Thyroid gland (tissue), 4 donors: ENCODE data around the gene PROC. TPM values are rescaled to one million over a fixed set of nuclear protein-coding genes. Genes with fewer than 3 reads are reported as not detected.

Experiments used
- DNase-seq, 2 donors: peaks; one replicate each; pipeline ENCODE4 v3.0.0-alpha.2; 2019
- H3K27ac ChIP-seq, 3 donors: fragments of 200-600 bp; sonication (generic); 1 replicate in 2 of 3; 2 replicates in 1 of 3; pipeline ENCODE4 v1.5.1; 2016 to 2019; ENCODE audit warnings: mild to moderate bottlenecking in 1 of 3, moderate library complexity in 1 of 3
- H3K27me3 ChIP-seq: fragments of 200-600 bp; sonication (generic); one replicate; pipeline ENCODE4 v1.5.1; 2019
- H3K36me3 ChIP-seq, 2 donors: fragments of 200-600 bp; sonication (generic); one replicate each; pipeline ENCODE4 v1.5.1; 2016 to 2019
- H3K4me1 ChIP-seq, 2 donors: fragments of 200-600 bp; sonication (generic); one replicate each; pipeline ENCODE4 v1.5.1; 2017 to 2019
- H3K4me3 ChIP-seq, 3 donors: fragments of 200-600 bp; sonication (generic); replicated peaks in 1 of 3; 1 replicate in 2 of 3; 2 replicates in 1 of 3; pipeline ENCODE4 v1.5.1; 2016; ENCODE audit warnings: mild to moderate bottlenecking in 1 of 3
- H3K9me3 ChIP-seq: fragments of 200-600 bp; sonication (generic); one replicate; pipeline ENCODE4 v1.5.1; 2017
- CTCF ChIP-seq, 6 experiments: fragments of 200-600 bp in 3 of 6; fragments of 450-650 bp in 3 of 6; sonication (generic) in 3 of 6; IDR thresholded peaks; one replicate each; pipeline ENCODE4 v1.5.1; 2016 to 2019; ENCODE audit warnings: antibody characterized with exemption in 6 of 6, mild to moderate bottlenecking in 2 of 6, inconsistent platforms in 1 of 6, moderate library complexity in 1 of 6
- POLR2A ChIP-seq, 2 donors: fragments of 450-650 bp; IDR thresholded peaks; one replicate each; pipeline ENCODE4 v1.6.1; 2017; ENCODE audit warnings: antibody characterized with exemption in 2 of 2, mild to moderate bottlenecking in 2 of 2, moderate library complexity in 1 of 2
- WGBS, 2 donors: methylation state at CpG; one replicate each; pipeline ENCODE4 v1.1.5; 2017; 5-methylcytosine and 5-hydroxymethylcytosine counted together
- intact Hi-C: fragments of 100-400 bp; cut with DNase I; formaldehyde crosslinking; loops from one replicate; pipeline ENCODE4 v1.15.1; 2023
- total RNA-seq, 4 donors: library from RNA; depleted of rRNA; stranded (reverse); fragments of >200 nt; gene quantifications; one replicate each; pipeline ENCODE4 v1.2.3, GENCODE V29; 2016

Gene PROC
- total RNA-seq, 4 donors from 2014 or later = not detected

- intact Hi-C loops = no loop called here
Measured at GRCh38 chr2:127453392-127454171, 35.4 kb downstream of the PROC start.

GRCh38 chr2:127454595-127455565 is 36.7 kb downstream of the PROC start:
- TF ChIP-seq POLR2A (IDR thresholded peaks at IDR 0.05) (no peak), CTCF (IDR thresholded peaks at IDR 0.05) (no peak)
- Histone ChIP-seq H3K27ac (no peak overlapping the region), H3K4me3 (no peak overlapping the region), H3K36me3 (no peaks in the 10 kb centered on the region), H3K27me3 (no peaks in the 10 kb centered on the region), H3K4me1 (no peaks in the 10 kb centered on the region), H3K9me3 (no peaks in the 10 kb centered on the region)
- intact Hi-C loops = no loop called here
- DNase-seq = no peak
- 90 to 92% methylated on average over 19 of the region's 19 CpGs for WGBS, 2 donors

More at GRCh38 chr2:127453392-127454171, 35.4 kb downstream of the PROC start:
- Histone ChIP-seq H3K27me3 (no peaks in the 10 kb centered on the region), H3K9me3 (no peaks in the 10 kb centered on the region), H3K4me1 (no peaks in the 10 kb centered on the region), H3K27ac (no peak overlapping the region), H3K4me3 (no peak overlapping the region), H3K36me3 (no peaks in the 10 kb centered on the region)
- no peak for DNase-seq
- WGBS, 2 donors = 84 to 87% methylated on average over 8 of the region's 8 CpGs
- TF ChIP-seq POLR2A (IDR thresholded peaks at IDR 0.05) (no peak), CTCF (IDR thresholded peaks at IDR 0.05) (no peak)

DNA sequence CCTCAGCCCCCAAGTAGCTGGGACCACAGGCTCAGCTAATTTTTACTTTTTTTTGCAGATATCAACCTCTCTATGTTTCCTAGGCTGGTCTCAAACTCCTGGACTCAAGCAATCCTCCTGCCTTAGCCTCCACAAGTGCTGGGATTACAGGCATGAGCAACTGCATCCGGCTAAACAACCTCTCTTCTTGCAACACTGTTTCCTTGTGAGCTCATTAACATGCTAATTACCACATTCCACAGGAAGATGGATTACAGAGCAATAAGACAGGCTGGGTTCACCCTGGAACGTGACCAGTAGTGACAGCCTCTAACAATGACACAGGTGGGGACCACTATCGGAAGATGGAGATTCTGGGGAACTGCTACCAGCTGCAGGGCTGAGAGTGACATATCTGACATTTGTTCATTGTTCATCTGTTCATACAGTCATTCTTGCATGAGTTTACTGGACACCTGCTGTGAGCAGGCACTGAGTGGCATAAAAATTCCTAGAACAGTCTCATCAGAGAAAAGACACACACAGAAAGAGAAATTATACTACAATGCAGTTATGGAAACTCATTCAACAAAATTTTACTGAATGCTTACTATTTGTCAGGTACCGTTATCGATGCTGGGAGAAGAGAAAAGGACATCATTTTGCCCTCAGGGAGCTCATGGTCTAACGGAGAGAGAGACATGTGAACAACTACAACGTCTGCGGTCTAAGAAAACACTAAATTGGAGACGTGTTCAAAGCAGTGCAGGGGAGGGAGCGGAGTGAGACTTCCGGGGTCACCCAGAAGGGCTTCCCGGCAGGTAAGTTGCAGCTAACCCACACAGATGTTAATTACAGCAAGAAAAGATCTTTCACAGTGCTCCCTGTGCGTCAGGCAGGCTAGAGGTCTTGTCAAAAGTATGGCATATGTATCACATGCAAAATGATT is 37.6 kb downstream of the PROC start:
- no peak for DNase-seq
- H3K27ac ChIP-seq = no peak overlapping the region
- no peaks in the 10 kb centered on the region for H3K36me3 ChIP-seq
- no peaks in the 10 kb centered on the region for H3K9me3 ChIP-seq
- no peak for TF ChIP-seq POLR2A (IDR thresholded peaks at IDR 0.05)
- TF ChIP-seq CTCF (IDR thresholded peaks at IDR 0.05) = no peak
- H3K27me3 ChIP-seq = no peaks in the 10 kb centered on the region
- no peak overlapping the region for H3K4me3 ChIP-seq
- intact Hi-C loops = no loop called here
- H3K4me1 ChIP-seq = no peaks in the 10 kb centered on the region
- WGBS, 2 donors = 82 to 87% methylated on average over 13 of the region's 13 CpGs

- Histone ChIP-seq H3K27me3 (no peaks in the 10 kb centered on the region), H3K4me1 (no peaks in the 10 kb centered on the region)
- intact Hi-C loops = no loop called here
Measured at GRCh38 chr2:127456960-127457359, 38.7 kb downstream of the PROC start.

More at GRCh38 chr2:127456960-127457359, 38.7 kb downstream of the PROC start:
- 97 to 98% methylated on average over 12 of the region's 12 CpGs for WGBS, 2 donors
- H3K9me3 ChIP-seq = no peaks in the 10 kb centered on the region
- no peak overlapping the region for H3K4me3 ChIP-seq
- no peak for DNase-seq
- H3K36me3 ChIP-seq = no peaks in the 10 kb centered on the region
- TF ChIP-seq CTCF (IDR thresholded peaks at IDR 0.05) = no peak
- TF ChIP-seq POLR2A (IDR thresholded peaks at IDR 0.05) = no peak
- no peak overlapping the region for H3K27ac ChIP-seq
